MCF 10A (cell line): ENCODE data around the gene DAAM1. TPM values are rescaled to one million over a fixed set of nuclear protein-coding genes. Genes with fewer than 3 reads are reported as not detected.
A peak's percentile ranks its signal among the peaks of the same experiment; 100 is the strongest.

Experiments used
- BruUV-seq: library from RNA; stranded (reverse); fragments of 400-500 nt; replicated peaks from 2 replicates; lab custom pipeline; 2021; lab: Mats Ljungman, UMichigan
- CTCF ChIA-PET: fragments of 300-600 bp; sonication (Branson Sonifier 250); formaldehyde crosslinking; extraction: SDS; loops from one replicate; lab custom pipeline; 2021; ENCODE audit warnings: antibody characterized with exemption, inconsistent platforms; lab: Yijun Ruan, JAX
- POLR2A ChIA-PET: fragments of 300-600, 350-650 bp; sonication (Branson Sonifier 250); formaldehyde crosslinking; extraction: SDS; loops from one replicate; lab custom pipeline; 2020; ENCODE audit warnings: antibody characterized with exemption, inconsistent platforms; lab: Yijun Ruan, JAX
- DNase-seq: peaks from one replicate; pipeline ENCODE4 v3.0.0-alpha.2; 2018; ENCODE audit not compliant: unreplicated experiment
- H3K27ac Mint-ChIP-seq: one replicate; pipeline ENCODE4 v1.8.0; 2022; ENCODE audit warnings: mild to moderate bottlenecking, low read depth, mixed read lengths; ENCODE audit not compliant: unreplicated experiment
- H3K27me3 Mint-ChIP-seq: one replicate; pipeline ENCODE4 v1.8.0; 2022; ENCODE audit warnings: mixed read lengths; ENCODE audit not compliant: insufficient read depth, unreplicated experiment
- H3K36me3 Mint-ChIP-seq: one replicate; pipeline ENCODE4 v1.8.0; 2022; ENCODE audit warnings: mild to moderate bottlenecking, moderate library complexity, mixed read lengths; ENCODE audit not compliant: insufficient read depth, unreplicated experiment
- H3K4me1 Mint-ChIP-seq: one replicate; pipeline ENCODE4 v1.8.0; 2022; ENCODE audit warnings: mixed read lengths; ENCODE audit not compliant: insufficient read depth, unreplicated experiment
- H3K4me3 Mint-ChIP-seq: one replicate; pipeline ENCODE4 v1.8.0; 2022; ENCODE audit warnings: mild to moderate bottlenecking, moderate library complexity, mixed read lengths; ENCODE audit not compliant: unreplicated experiment
- H3K9me3 Mint-ChIP-seq: one replicate; pipeline ENCODE4 v1.8.0; 2022; ENCODE audit warnings: mixed read lengths; ENCODE audit not compliant: unreplicated experiment
- intact Hi-C: fragments of 100-400 bp; cut with micrococcal nuclease; formaldehyde crosslinking; loops from 2 replicates; pipeline ENCODE4 v1.14.1; 2022
- total RNA-seq: library from RNA; stranded (reverse); gene quantifications from 2 replicates; pipeline ENCODE4 v1.2.3, GENCODE V29; 2022
- TF ChIP-seq, protein P1 (sequence below): fragments of 200-600 bp; IDR thresholded peaks from one replicate; pipeline ENCODE4 v1.8.0; 2022; ENCODE audit warnings: antibody characterized with exemption, mild to moderate bottlenecking; ENCODE audit not compliant: unreplicated experiment

Gene DAAM1
- total RNA-seq, 1 experiment from 2014 or later: 27.4 TPM

DNA sequence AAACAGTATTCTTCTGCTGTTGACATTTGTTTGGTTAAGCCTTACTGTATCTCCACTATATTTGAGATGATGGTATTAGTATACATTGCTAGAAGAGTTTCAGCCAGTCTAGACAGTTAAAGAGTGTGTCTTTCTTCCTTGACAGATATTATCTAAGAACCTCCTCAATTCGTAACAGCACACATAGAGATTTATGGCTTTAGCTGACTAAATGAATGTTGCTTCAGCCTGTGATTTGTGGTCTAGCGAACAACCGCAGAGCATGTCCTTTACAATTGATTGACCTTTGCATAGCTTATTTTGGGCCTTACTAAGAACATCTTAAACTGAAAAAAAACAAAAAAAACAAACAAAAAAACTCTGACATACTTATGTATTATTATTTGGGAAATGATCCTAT lies 122.2 kb downstream of the DAAM1 start:
- ChIA-PET CTCF (interaction anchor here (0.7 kb wide), 1 partner anchor 21 kb away, joined by 5 read pairs; no protein-coding TSS in a partner anchor), POLR2A (interaction anchor here (1.1 kb wide), 1 partner anchor 15 kb away, joined by 5 read pairs; no protein-coding TSS in a partner anchor)
- Mint-ChIP-seq H3K4me1 (peaks cover 20% of the 10 kb centered on the region), H3K4me3 (no peak overlapping the region), H3K9me3 (no peaks in the 10 kb centered on the region), H3K27me3 (no peaks in the 10 kb centered on the region), H3K27ac (no peak overlapping the region), H3K36me3 (peaks cover 7% of the 10 kb centered on the region)
- peak; percentile 5 for DNase-seq
- intact Hi-C loops: no loop called here
- TF ChIP-seq, protein P1, sequence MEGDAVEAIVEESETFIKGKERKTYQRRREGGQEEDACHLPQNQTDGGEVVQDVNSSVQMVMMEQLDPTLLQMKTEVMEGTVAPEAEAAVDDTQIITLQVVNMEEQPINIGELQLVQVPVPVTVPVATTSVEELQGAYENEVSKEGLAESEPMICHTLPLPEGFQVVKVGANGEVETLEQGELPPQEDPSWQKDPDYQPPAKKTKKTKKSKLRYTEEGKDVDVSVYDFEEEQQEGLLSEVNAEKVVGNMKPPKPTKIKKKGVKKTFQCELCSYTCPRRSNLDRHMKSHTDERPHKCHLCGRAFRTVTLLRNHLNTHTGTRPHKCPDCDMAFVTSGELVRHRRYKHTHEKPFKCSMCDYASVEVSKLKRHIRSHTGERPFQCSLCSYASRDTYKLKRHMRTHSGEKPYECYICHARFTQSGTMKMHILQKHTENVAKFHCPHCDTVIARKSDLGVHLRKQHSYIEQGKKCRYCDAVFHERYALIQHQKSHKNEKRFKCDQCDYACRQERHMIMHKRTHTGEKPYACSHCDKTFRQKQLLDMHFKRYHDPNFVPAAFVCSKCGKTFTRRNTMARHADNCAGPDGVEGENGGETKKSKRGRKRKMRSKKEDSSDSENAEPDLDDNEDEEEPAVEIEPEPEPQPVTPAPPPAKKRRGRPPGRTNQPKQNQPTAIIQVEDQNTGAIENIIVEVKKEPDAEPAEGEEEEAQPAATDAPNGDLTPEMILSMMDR: no peak
- no TSS peak for BruUV-seq

DNA sequence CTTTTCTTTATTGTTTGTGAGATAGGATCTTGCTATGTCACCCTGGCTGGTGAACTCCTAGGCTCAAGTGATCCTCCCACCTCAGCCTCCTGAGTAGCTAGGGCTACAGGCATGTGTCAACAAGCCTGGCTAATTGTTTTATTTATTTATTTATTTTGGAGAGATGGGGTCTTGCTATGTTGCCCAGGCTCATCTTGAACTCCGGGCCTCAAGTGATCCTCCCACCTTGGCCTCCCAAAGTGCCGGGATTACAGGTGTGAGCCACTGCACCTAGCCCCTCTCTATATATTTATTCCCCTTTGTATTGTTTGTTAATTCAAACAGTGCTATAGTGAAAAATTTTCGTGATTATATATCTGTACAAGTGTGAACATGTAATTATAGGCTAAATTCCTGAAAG lies 123.3 kb downstream of the DAAM1 start:
- DNase-seq: no peak
- H3K27ac Mint-ChIP-seq: no peak overlapping the region
- intact Hi-C loops: no loop called here
- H3K4me1 Mint-ChIP-seq: peaks cover 9% of the 10 kb centered on the region
- H3K4me3 Mint-ChIP-seq: no peak overlapping the region
- POLR2A ChIA-PET: no interaction called here
- TF ChIP-seq, protein P1: no peak
- H3K36me3 Mint-ChIP-seq: peaks cover 7% of the 10 kb centered on the region
- H3K27me3 Mint-ChIP-seq: no peaks in the 10 kb centered on the region
- no peaks in the 10 kb centered on the region for H3K9me3 Mint-ChIP-seq
- BruUV-seq: no TSS peak
- CTCF ChIA-PET: no interaction called here

DNA sequence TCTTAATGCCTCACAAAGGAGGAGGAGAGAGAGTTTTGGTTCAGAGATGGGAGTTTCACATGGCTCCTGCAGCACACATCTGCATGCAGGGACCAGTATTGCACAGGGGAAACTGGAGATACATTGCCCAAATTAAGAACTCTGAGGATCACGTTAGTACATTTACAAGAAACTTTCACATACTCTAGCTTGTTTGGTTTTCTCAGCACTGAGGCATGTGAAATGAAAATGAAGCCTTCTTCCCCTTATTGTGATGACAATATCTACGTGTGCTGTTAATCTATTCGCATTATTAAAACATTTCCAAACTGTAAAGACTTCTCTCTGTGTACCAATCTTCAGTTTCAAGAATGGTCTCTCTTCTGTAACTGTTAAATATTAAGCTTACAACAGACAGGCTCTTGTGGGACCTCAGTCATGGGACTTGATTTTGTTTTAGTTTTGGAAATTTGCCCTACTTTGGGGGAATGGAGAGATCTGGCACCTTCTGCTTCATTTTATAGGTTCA lies 124.7 kb downstream of the DAAM1 start:
- no peaks in the 10 kb centered on the region for H3K27me3 Mint-ChIP-seq
- H3K4me1 Mint-ChIP-seq: peaks cover 6% of the 10 kb centered on the region
- BruUV-seq: no TSS peak
- no peak overlapping the region for H3K27ac Mint-ChIP-seq
- intact Hi-C loops: no loop called here
- DNase-seq: no peak
- H3K36me3 Mint-ChIP-seq: no peaks in the 10 kb centered on the region
- POLR2A ChIA-PET: interaction anchor here (1.2 to 1.5 kb wide), 2 partner anchors 18 to 19 kb away, joined by 3 to 5 read pairs; no protein-coding TSS in a partner anchor
- TF ChIP-seq, protein P1: no peak
- no peak overlapping the region for H3K4me3 Mint-ChIP-seq
- H3K9me3 Mint-ChIP-seq: no peaks in the 10 kb centered on the region
- CTCF ChIA-PET: interaction anchor here (0.9 to 1.2 kb wide), 2 partner anchors 31 to 49 kb away, joined by 3 read pairs; no protein-coding TSS in a partner anchor

DNA sequence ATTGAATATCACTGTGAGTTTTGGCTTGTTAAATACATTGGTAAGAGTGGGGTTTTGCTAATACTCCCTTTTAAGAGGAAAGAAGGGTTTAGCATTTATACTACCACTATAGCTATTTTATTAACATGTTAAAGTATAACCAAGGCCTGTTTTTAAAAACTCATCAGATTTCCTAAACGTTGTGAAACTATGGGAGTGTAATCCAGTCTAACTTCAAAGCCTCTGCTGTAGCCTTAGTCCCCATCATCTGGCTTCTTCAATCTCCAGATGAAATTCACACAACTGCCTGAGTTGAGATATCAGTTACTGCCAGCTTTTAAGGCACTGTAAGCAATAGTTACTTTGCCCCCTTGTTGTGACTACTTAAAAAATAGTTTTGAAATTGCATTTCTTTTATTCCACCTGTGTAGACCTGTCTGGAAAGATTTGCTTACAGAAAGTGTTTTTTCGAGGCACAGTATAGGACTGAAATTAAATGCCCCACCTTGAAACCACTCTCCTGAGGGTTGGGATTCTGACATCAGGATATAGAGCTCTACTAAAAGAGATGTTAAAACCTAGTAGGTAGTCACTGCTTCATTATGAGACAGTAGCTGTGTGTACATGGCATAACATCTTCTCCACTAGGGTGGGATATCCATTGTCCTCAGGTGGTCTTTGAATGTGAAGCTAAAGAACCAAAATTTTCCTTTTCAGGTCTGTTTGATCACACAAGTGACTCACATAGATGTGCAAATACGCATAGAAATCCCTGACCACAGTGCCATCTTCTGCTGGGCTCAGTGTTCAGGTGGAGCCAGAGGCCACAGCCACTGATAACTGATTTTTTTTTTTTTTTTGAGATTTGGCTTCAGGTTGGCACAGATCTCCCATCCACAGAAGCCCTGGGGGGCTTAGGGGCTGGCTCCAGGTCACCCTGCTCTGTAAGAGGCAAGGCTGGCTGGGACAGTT lies 125.5 kb downstream of the DAAM1 start:
- Mint-ChIP-seq H3K27ac (no peak overlapping the region), H3K9me3 (no peaks in the 10 kb centered on the region), H3K27me3 (no peaks in the 10 kb centered on the region), H3K4me1 (peaks cover 6% of the 10 kb centered on the region), H3K36me3 (no peaks in the 10 kb centered on the region), H3K4me3 (no peak overlapping the region)
- CTCF ChIA-PET: interaction anchor here (0.6 to 1.3 kb wide), 8 partner anchors 31 to 376 kb away, joined by 3 to 7 read pairs (median 3); no protein-coding TSS in a partner anchor
- TF ChIP-seq, protein P1: no peak
- no TSS peak for BruUV-seq
- no peak for DNase-seq
- intact Hi-C loops: no loop called here
- POLR2A ChIA-PET: interaction anchor here (0.6 to 1.5 kb wide), 3 partner anchors 18 to 184 kb away, joined by 3 to 5 read pairs (median 3); no protein-coding TSS in a partner anchor
